Adrenal gland (tissue), 12 donors: ENCODE measurements around the gene ALAD. TPM values are rescaled to one million over a fixed set of nuclear protein-coding genes. Genes with fewer than 3 reads are reported as not detected.
"Not testable (repeated sequence)": the region's sequence is repeated elsewhere in the genome, so short reads cannot be mapped to it uniquely, and the experiment has no call there.

Source experiments
- DNase-seq, 7 donors: peaks; one replicate each; pipeline ENCODE4 v3.0.0-alpha.2; 2019 to 2020
- H3K27ac ChIP-seq, 5 donors: fragments of 200-600 bp; sonication (generic) in 4 of 5; 1 replicate in 3 of 5; 2 replicates in 2 of 5; pipeline versions ENCODE4 v1.5.1 to v1.8.0; 2016 to 2020; ENCODE audit warnings: mild to moderate bottlenecking in 1 of 5
- H3K27me3 ChIP-seq: fragments of 200-600 bp; 2 replicates; pipeline ENCODE4 v1.8.0; 2021
- H3K36me3 ChIP-seq, 2 donors: fragments of 200-600 bp; replicated peaks in 1 of 2; 1 replicate in 1 of 2; 2 replicates in 1 of 2; pipeline versions ENCODE4 v1.5.1 to v1.8.0; 2018 to 2022
- H3K4me1 ChIP-seq, 2 donors: fragments of 200-600 bp; replicated peaks in 1 of 2; 1 replicate in 1 of 2; 2 replicates in 1 of 2; pipeline versions ENCODE4 v1.5.1 to v1.8.0; 2018 to 2021
- H3K4me3 ChIP-seq, 4 donors: fragments of 200-600 bp; sonication (generic) in 3 of 4; one replicate each; pipeline ENCODE4 v1.5.1; 2016 to 2018
- H3K9me3 ChIP-seq, 3 donors: fragments of 200-600 bp; sonication (generic) in 1 of 3; replicated peaks in 1 of 3; 1 replicate in 2 of 3; 2 replicates in 1 of 3; pipeline versions ENCODE4 v1.5.1 to v1.8.0; 2016 to 2021
- CTCF ChIP-seq, 6 experiments: fragments of 450-650 bp in 4 of 6; fragments of 200-600 bp in 2 of 6; sonication (generic) in 1 of 6; IDR thresholded peaks; 1 replicate in 5 of 6; 2 replicates in 1 of 6; pipeline versions ENCODE4 v1.5.1 to v1.8.0; 2016 to 2021; ENCODE audit warnings: antibody characterized with exemption in 6 of 6, mild to moderate bottlenecking in 2 of 6, moderate library complexity in 1 of 6
- POLR2A ChIP-seq, 2 donors: fragments of 450-650 bp; IDR thresholded peaks; one replicate each; pipeline ENCODE4 v1.6.1; 2017; ENCODE audit warnings: antibody characterized with exemption in 2 of 2, mild to moderate bottlenecking in 2 of 2, moderate library complexity in 1 of 2
- WGBS, 4 donors: extraction: QIAGEN DNeasy Blood & Tissue Kit in 2 of 4; methylation state at CpG; one replicate each; pipeline versions ENCODE4 v1.1.5 to v1.1.7; 2013 to 2017; 5-methylcytosine and 5-hydroxymethylcytosine counted together
- intact Hi-C, 2 donors: fragments of 100-400 bp; cut with DNase I; formaldehyde crosslinking; loops; one replicate each; pipeline versions ENCODE4 v1.14.1 to v1.15.0; 2022 to 2023
- polyA plus RNA-seq, 3 donors: library from polyadenylated mRNA; stranded (reverse); fragments of 200-250 nt in 2 of 3; fragments of 350-450 nt in 1 of 3; fragmentation: Illumina TruSeq in 1 of 3; extraction: RNeasy Lipid Tissue Mini Kit (QIAGEN cat#74804) in 1 of 3; gene quantifications; one replicate each; pipeline ENCODE4 v1.2.3, GENCODE V29; 2013 to 2014
- total RNA-seq, 9 donors: library from RNA; depleted of rRNA in 4 of 9; stranded (reverse); fragments of >200 nt in 4 of 9; fragments of 120-200 nt in 1 of 9; fragmentation: NEBNext Ultra II Directional in 1 of 9; extraction: Animal tissue kit (Norgen Biotek cat#: 25700) in 1 of 9; gene quantifications; one replicate each; pipeline versions ENCODE4 v1.1.0 to v1.2.4, GENCODE V29; 2013 to 2023
- donor health status: healthy with polysubstance abuse.
- donor health status: Bipolar disorder and iron deficiency.
- donor health status: DM: yes; HTN: yes; CAD: no.
- donor health status: DM: no; HTN: no; CAD: no.
- donor health status: DM: no; HTN: no; CAD: no.
- donor health status: DM: yes; HTN: yes; CAD: no.

ALAD gene
- total and polyA plus RNA-seq, 12 donors, result 49.2 to 348 (median 242) TPM

- Histone ChIP-seq H3K4me3 (no peak overlapping the region), H3K9me3 (no peaks in the 10 kb centered on the region), H3K36me3 (peaks cover 0 to 15% of the 10 kb centered on the region in 2 donors), H3K4me1 (peaks cover 17 to 23% of the 10 kb centered on the region in 2 donors), H3K27ac (no peak overlapping the region), H3K27me3 (no peaks in the 10 kb centered on the region)
- WGBS, 4 donors, result 51 to 65% (median 60%) methylated on average over 10 to 13 of the region's 13 CpGs
- DNase-seq, result peak in 6 of 7 donors; percentile 44 to 74 (median 70)
- intact Hi-C loops, result no loop called here
- TF ChIP-seq CTCF (IDR thresholded peaks at IDR 0.05) (no peak), POLR2A (IDR thresholded peaks at IDR 0.05) (no peak)
Observed at GRCh38 chr9:113368982-113369854, 31.9 kb downstream of the ALAD start.

- TF ChIP-seq CTCF (IDR thresholded peaks at IDR 0.05) (no peak), POLR2A (IDR thresholded peaks at IDR 0.05) (no peak)
- H3K9me3 ChIP-seq, result no peaks in the 10 kb centered on the region
- H3K4me1 ChIP-seq, result peaks cover 9 to 16% of the 10 kb centered on the region in 2 donors
- DNase-seq, result no peak
- 85 to 90% (median 88%) methylated on average over 5 of the region's 5 CpGs for WGBS, 4 donors
- intact Hi-C loops, result no loop called here
- H3K36me3 ChIP-seq, result peaks cover 0 to 8% of the 10 kb centered on the region in 2 donors
- H3K27ac ChIP-seq, result no peak overlapping the region
- no peak overlapping the region for H3K4me3 ChIP-seq
- H3K27me3 ChIP-seq, result no peaks in the 10 kb centered on the region
Observed at GRCh38 chr9:113368348-113368981, 32.6 kb downstream of the ALAD start.

GRCh38 chr9:113365652-113366051 lies 35.4 kb downstream of the ALAD start:
- DNase-seq, result peak in 6 of 7 donors; percentile 43 to 82 (median 70)
- H3K36me3 ChIP-seq, H3K9me3 ChIP-seq, H3K27me3 ChIP-seq, intact Hi-C loops, H3K4me3 ChIP-seq: not testable (repeated sequence)
- H3K27ac ChIP-seq, result peak overlapping the region in 2 of 5 donors; percentile 37 to 63
- H3K4me1 ChIP-seq, result peaks cover 6 to 11% of the 10 kb centered on the region in 2 donors
- 60 to 69% (median 66%) methylated on average over 3 of the region's 3 CpGs for WGBS, 4 donors

- Histone ChIP-seq H3K4me3 (no peak overlapping the region), H3K27me3 (no peaks in the 10 kb centered on the region), H3K27ac (peak overlapping the region in 1 of 5 donors; percentile 37), H3K4me1 (peaks cover 6 to 11% of the 10 kb centered on the region in 2 donors), H3K9me3 (no peaks in the 10 kb centered on the region), H3K36me3 (no peaks in the 10 kb centered on the region)
- WGBS, 4 donors, result 14 to 37% (median 23%) methylated on average over 1 of the region's 1 CpG
- no peak for DNase-seq
- TF ChIP-seq CTCF (IDR thresholded peaks at IDR 0.05), result no peak
- no peak for TF ChIP-seq POLR2A (IDR thresholded peaks at IDR 0.05)
- intact Hi-C loops, result no loop called here
Observed at GRCh38 chr9:113364951-113365350, 36.1 kb downstream of the ALAD start.
